ENCODE measurements around the gene DNAH7. TPM values are rescaled to one million over a fixed set of nuclear protein-coding genes. Genes with fewer than 3 reads are reported as not detected.
A peak's percentile ranks its signal among the peaks of the same experiment; 100 is the strongest.

DNAH7 gene
- total and polyA plus RNA-seq, 10 of the 15 experiments (the other 5 are each of a cell fraction or from before 2014, with no cell fraction given) = 0.05 to 0.61 (median 0.16) TPM

GRCh38 chr2:196066291-196067087 lies 2.1 kb downstream of the DNAH7 start:
- in situ Hi-C loops (cut with MboI) = loop anchor here (10.0 kb wide), 2 partner anchors 492 to 742 kb away; no protein-coding TSS in a partner anchor
- Histone ChIP-seq H3K36me3 (ENCODE audit: control insufficient read depth in 2 of 2, insufficient read depth in 2 of 2, low read length in 1 of 2) (no peaks in the 10 kb centered on the region), H3K79me2 (ENCODE audit: control insufficient read depth, insufficient read depth, low read length) (no peaks in the 10 kb centered on the region), H3K9me3 (replicated peaks; ENCODE audit: control insufficient read depth, insufficient read depth, low read length) (no peaks in the 10 kb centered on the region), H3K9ac (ENCODE audit: control insufficient read depth, insufficient read depth, low read length) (no peak overlapping the region), H3K27ac (ENCODE audit: control insufficient read depth, insufficient read depth) (no peak overlapping the region), H4K20me1 (ENCODE audit: control insufficient read depth, insufficient read depth) (no peaks in the 10 kb centered on the region), H3K4me3 (no peak overlapping the region), H3K27me3 (replicated peaks in 1 of 2; ENCODE audit: control insufficient read depth in 2 of 2, insufficient read depth in 2 of 2, low read length in 1 of 2) (no peaks in the 10 kb centered on the region), H3K4me1 (ENCODE audit: control insufficient read depth, insufficient read depth, low read length) (no peaks in the 10 kb centered on the region; the same call in 1 of the 2 replicates), H3K4me2 (ENCODE audit: control insufficient read depth, insufficient read depth) (no peak overlapping the region), H2AFZ (ENCODE audit: control insufficient read depth, low read depth, low read length) (no peak overlapping the region)
- SMC1A ChIA-PET (ENCODE audit: uncharacterized antibody, unreplicated experiment) = interaction anchor here (0.7 to 5.4 kb wide), 30 partner anchors 9 to 1516 kb away, joined by 3 to 60 read pairs (median 6); no protein-coding TSS in a partner anchor
- no peak for DNase-seq (ENCODE audit: low read depth, low spot score)
- ATAC-seq = no peak
- no TSS peak for BruUV-seq (replicated peaks)
- POLR2A ChIA-PET = no interaction called here
- no peak for FAIRE-seq
- CTCF ChIA-PET = interaction anchor here (0.8 to 4.0 kb wide), 48 partner anchors 10 to 1520 kb away, joined by 3 to 89 read pairs (median 6); partner anchors contain the start of gene SLC39A10
- 26% methylated on average over 3 of the region's 3 CpGs for WGBS (ENCODE audit: insufficient coverage, insufficient replicate concordance, low lambda C conversion rate, missing lambda C conversion rate)
- RAD21 ChIA-PET (ENCODE audit: unreplicated experiment) = interaction anchor here (0.6 to 3.7 kb wide), 22 partner anchors 9 to 1520 kb away, joined by 3 to 44 read pairs (median 11); no protein-coding TSS in a partner anchor
- intact Hi-C loops (cut with micrococcal nuclease; ENCODE audit: unreplicated experiment) = loop anchor here (5.0 kb wide), 5 partner anchors 214 to 744 kb away; no protein-coding TSS in a partner anchor
- TF ChIP-seq LARP7 (IDR thresholded peaks at IDR 0.05) = no peak
- TF ChIP-seq TCF7 (IDR thresholded peaks at IDR 0.05; ENCODE audit: borderline replicate concordance) = no peak
- no peak for TF ChIP-seq BCL11A (IDR thresholded peaks at IDR 0.05; ENCODE audit: low read depth, low read length)
- no peak for TF ChIP-seq BACH1 (IDR thresholded peaks at IDR 0.05; ENCODE audit: borderline replicate concordance)
- no peak for TF ChIP-seq FOXM1 (IDR thresholded peaks at IDR 0.05; ENCODE audit: low read depth, low read length)
- peak; percentile 78 for TF ChIP-seq RAD21 (IDR thresholded peaks at IDR 0.05; ENCODE audit: insufficient read depth, low read depth, low read length)
- no peak for TF ChIP-seq GABPA (IDR thresholded peaks at IDR 0.05; ENCODE audit: low read depth)
- no peak for TF ChIP-seq HCFC1 (IDR thresholded peaks at IDR 0.05; ENCODE audit: low read length)
- TF ChIP-seq CREM (IDR thresholded peaks at IDR 0.05; ENCODE audit: low read depth) = no peak
- TF ChIP-seq KAT2A (conservative IDR thresholded peaks at IDR 0.05; ENCODE audit: control insufficient read depth, low read depth, low read length) = no peak
- no peak for TF ChIP-seq BMI1 (IDR thresholded peaks at IDR 0.05; ENCODE audit: borderline replicate concordance)
- no peak for TF ChIP-seq BRCA1 (IDR thresholded peaks at IDR 0.05; ENCODE audit: low read depth, low read length)
- peak; percentile 69; the same call in 1 of the 2 replicates for TF ChIP-seq SMC3 (IDR thresholded peaks at IDR 0.05; ENCODE audit: borderline replicate concordance, low read length)
- peak; percentile 46 to 63 (median 52); a peak in 5 of 6 replicates for TF ChIP-seq CTCF (IDR thresholded peaks at IDR 0.05 in 2 of 3, conservative IDR thresholded peaks at IDR 0.05 in 1 of 3; ENCODE audit: control insufficient read depth in 2 of 3, extremely low read depth in 1 of 3, insufficient read depth in 1 of 3, low read depth in 3 of 3, low read length in 3 of 3)
- no peak for TF ChIP-seq GATAD2B (conservative IDR thresholded peaks at IDR 0.05; ENCODE audit: low read depth)
- TF ChIP-seq TCF3 (IDR thresholded peaks at IDR 0.05; ENCODE audit: borderline replicate concordance, insufficient read depth, low read depth, low read length) = no peak
